ENCODE results near the gene CDIP1. TPM values are rescaled to one million over a fixed set of nuclear protein-coding genes. Genes with fewer than 3 reads are reported as not detected.

The CDIP1 gene
- total and polyA plus RNA-seq, 4 donors: 4.4 to 18.6 (median 12.0) TPM

DNA sequence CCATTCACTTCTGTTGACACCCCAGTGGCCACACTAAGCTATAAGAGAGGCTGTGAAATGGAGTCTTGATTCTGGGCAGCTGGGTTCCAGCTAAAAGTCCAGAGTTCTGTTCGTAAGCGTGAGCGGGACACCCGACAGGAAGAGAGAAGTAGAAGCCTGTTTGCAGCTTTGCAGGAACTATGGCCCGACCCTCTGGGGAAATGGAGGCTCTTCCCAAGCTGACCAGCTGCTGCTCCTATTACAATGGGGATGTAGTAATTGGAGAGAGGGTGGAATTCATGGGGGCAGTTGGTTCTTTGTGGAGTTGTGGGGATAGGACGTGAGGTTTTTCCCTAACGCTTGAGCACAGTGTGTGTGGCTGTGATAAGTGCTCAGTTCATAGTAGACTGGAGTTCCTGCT is 47.7 kb upstream of the CDIP1 start:
- Histone ChIP-seq H3K9me3 (ENCODE audit: control insufficient read depth in 4 of 4, low read length in 3 of 4) (peaks cover 0 to 3% (median 0%) of the 10 kb centered on the region in 4 donors), H3K27ac (ENCODE audit: low read depth in 1 of 2, low read length in 2 of 2) (no peak overlapping the region), H3K27me3 (ENCODE audit: control insufficient read depth in 4 of 4, insufficient read depth in 4 of 4, low read length in 3 of 4) (no peaks in the 10 kb centered on the region), H3K36me3 (ENCODE audit: control insufficient read depth in 4 of 4, insufficient read depth in 3 of 4, low read depth in 1 of 4, low read length in 3 of 4) (no peaks in the 10 kb centered on the region), H3K4me3 (ENCODE audit: low read depth in 1 of 3, low read length in 3 of 3) (no peak overlapping the region), H3K9ac (ENCODE audit: low read depth in 1 of 2, low read length in 2 of 2) (no peak overlapping the region), H3K4me1 (ENCODE audit: control insufficient read depth in 4 of 4, insufficient read depth in 4 of 4, low read length in 3 of 4) (no peaks in the 10 kb centered on the region)
- no peak for DNase-seq (ENCODE audit: low spot score)
- 72% methylated on average over 7 of the region's 7 CpGs for WGBS
- no peak for TF ChIP-seq JUND (IDR thresholded peaks at IDR 0.05)
- TF ChIP-seq CTCF (IDR thresholded peaks at IDR 0.05; ENCODE audit: low read depth, low read length, missing input control): no peak
- TF ChIP-seq FOXA2 (IDR thresholded peaks at IDR 0.05): no peak
- TF ChIP-seq, protein P1, sequence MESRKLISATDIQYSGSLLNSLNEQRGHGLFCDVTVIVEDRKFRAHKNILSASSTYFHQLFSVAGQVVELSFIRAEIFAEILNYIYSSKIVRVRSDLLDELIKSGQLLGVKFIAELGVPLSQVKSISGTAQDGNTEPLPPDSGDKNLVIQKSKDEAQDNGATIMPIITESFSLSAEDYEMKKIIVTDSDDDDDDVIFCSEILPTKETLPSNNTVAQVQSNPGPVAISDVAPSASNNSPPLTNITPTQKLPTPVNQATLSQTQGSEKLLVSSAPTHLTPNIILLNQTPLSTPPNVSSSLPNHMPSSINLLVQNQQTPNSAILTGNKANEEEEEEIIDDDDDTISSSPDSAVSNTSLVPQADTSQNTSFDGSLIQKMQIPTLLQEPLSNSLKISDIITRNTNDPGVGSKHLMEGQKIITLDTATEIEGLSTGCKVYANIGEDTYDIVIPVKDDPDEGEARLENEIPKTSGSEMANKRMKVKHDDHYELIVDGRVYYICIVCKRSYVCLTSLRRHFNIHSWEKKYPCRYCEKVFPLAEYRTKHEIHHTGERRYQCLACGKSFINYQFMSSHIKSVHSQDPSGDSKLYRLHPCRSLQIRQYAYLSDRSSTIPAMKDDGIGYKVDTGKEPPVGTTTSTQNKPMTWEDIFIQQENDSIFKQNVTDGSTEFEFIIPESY (IDR thresholded peaks at IDR 0.05): no peak
- TF ChIP-seq RAD21 (IDR thresholded peaks at IDR 0.05): no peak
- no peak for TF ChIP-seq NR2F2 (IDR thresholded peaks at IDR 0.05)
- TF ChIP-seq SP1 (IDR thresholded peaks at IDR 0.05): no peak
- TF ChIP-seq, protein P2, sequence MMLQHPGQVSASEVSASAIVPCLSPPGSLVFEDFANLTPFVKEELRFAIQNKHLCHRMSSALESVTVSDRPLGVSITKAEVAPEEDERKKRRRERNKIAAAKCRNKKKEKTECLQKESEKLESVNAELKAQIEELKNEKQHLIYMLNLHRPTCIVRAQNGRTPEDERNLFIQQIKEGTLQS (IDR thresholded peaks at IDR 0.05): no peak
- no peak for TF ChIP-seq GABPA (IDR thresholded peaks at IDR 0.05 in 1 of 2, conservative IDR thresholded peaks at IDR 0.05 in 1 of 2)
- no peak for TF ChIP-seq HNF4A (conservative IDR thresholded peaks at IDR 0.05)
- no peak for TF ChIP-seq HNF4G (IDR thresholded peaks at IDR 0.05)
- no peak for TF ChIP-seq TAF1 (conservative IDR thresholded peaks at IDR 0.05)
- TF ChIP-seq EGR1 (IDR thresholded peaks at IDR 0.05; ENCODE audit: low read depth in 2 of 2): no peak
- TF ChIP-seq, protein P3, sequence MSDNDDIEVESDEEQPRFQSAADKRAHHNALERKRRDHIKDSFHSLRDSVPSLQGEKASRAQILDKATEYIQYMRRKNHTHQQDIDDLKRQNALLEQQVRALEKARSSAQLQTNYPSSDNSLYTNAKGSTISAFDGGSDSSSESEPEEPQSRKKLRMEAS (IDR thresholded peaks at IDR 0.05): no peak
- TF ChIP-seq, protein P4, sequence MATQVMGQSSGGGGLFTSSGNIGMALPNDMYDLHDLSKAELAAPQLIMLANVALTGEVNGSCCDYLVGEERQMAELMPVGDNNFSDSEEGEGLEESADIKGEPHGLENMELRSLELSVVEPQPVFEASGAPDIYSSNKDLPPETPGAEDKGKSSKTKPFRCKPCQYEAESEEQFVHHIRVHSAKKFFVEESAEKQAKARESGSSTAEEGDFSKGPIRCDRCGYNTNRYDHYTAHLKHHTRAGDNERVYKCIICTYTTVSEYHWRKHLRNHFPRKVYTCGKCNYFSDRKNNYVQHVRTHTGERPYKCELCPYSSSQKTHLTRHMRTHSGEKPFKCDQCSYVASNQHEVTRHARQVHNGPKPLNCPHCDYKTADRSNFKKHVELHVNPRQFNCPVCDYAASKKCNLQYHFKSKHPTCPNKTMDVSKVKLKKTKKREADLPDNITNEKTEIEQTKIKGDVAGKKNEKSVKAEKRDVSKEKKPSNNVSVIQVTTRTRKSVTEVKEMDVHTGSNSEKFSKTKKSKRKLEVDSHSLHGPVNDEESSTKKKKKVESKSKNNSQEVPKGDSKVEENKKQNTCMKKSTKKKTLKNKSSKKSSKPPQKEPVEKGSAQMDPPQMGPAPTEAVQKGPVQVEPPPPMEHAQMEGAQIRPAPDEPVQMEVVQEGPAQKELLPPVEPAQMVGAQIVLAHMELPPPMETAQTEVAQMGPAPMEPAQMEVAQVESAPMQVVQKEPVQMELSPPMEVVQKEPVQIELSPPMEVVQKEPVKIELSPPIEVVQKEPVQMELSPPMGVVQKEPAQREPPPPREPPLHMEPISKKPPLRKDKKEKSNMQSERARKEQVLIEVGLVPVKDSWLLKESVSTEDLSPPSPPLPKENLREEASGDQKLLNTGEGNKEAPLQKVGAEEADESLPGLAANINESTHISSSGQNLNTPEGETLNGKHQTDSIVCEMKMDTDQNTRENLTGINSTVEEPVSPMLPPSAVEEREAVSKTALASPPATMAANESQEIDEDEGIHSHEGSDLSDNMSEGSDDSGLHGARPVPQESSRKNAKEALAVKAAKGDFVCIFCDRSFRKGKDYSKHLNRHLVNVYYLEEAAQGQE (IDR thresholded peaks at IDR 0.05): no peak
- no peak for TF ChIP-seq RXRA (IDR thresholded peaks at IDR 0.05)
- no peak for TF ChIP-seq YY1 (IDR thresholded peaks at IDR 0.05)
